ENCODE data around the gene FTL. TPM values are rescaled to one million over a fixed set of nuclear protein-coding genes. Genes with fewer than 3 reads are reported as not detected.
A peak's percentile ranks its signal among the peaks of the same experiment; 100 is the strongest.

FTL gene
- total RNA-seq, 1 donor from 2014 or later, result 713 TPM

GRCh38 chr19:48945415-48945814 lies 19.7 kb upstream of the FTL start:
- no peak for DNase-seq (ENCODE audit: low spot score in 2 of 2)
- no peak for FAIRE-seq

GRCh38 chr19:48945817-48946216 lies 19.3 kb upstream of the FTL start:
- no peak for DNase-seq (ENCODE audit: low spot score in 2 of 2)
- no peak for FAIRE-seq

- FAIRE-seq (no peak), DNase-seq (ENCODE audit: low spot score in 2 of 2) (no peak)
Measured at GRCh38 chr19:48946463-48947257, 18.4 kb upstream of the FTL start.

- DNase-seq (ENCODE audit: low spot score in 2 of 2), result no peak
- FAIRE-seq, result no peak
Measured at GRCh38 chr19:48947258-48947542, 17.9 kb upstream of the FTL start.

- DNase-seq (ENCODE audit: low spot score in 2 of 2) (no peak), FAIRE-seq (no peak)
Measured at GRCh38 chr19:48950159-48950558, 14.9 kb upstream of the FTL start.

- no peak for FAIRE-seq
Measured at GRCh38 chr19:48950830-48951519, 14.1 kb upstream of the FTL start.

GRCh38 chr19:48953141-48953540 lies 12.0 kb upstream of the FTL start:
- FAIRE-seq (no peak), DNase-seq (ENCODE audit: low spot score in 2 of 2) (no peak)

More at GRCh38 chr19:48950830-48951519, 14.1 kb upstream of the FTL start:
- DNase-seq (ENCODE audit: low spot score in 2 of 2), result no peak

- FAIRE-seq (no peak), DNase-seq (ENCODE audit: low spot score in 2 of 2) (no peak)
Measured at GRCh38 chr19:48953990-48954594, 11.0 kb upstream of the FTL start.

- FAIRE-seq (no peak), DNase-seq (ENCODE audit: low spot score in 2 of 2) (peak; percentile 96 to 97)
Measured at GRCh38 chr19:48954595-48955307, 10.4 kb upstream of the FTL start, which contains the start of gene BAX. BAX (plus strand) TSS chr19:48954875; CDS start chr19:48954929, 54 bp downstream.

GRCh38 chr19:48955308-48955958 lies 9.7 kb upstream of the FTL start:
- no peak for DNase-seq (ENCODE audit: low spot score in 2 of 2)
- no peak for FAIRE-seq

- no peak for DNase-seq (ENCODE audit: low spot score in 2 of 2)
- no peak for FAIRE-seq
Measured at GRCh38 chr19:48958006-48958405, 7.1 kb upstream of the FTL start.

GRCh38 chr19:48959341-48960239 lies 5.5 kb upstream of the FTL start:
- FAIRE-seq (no peak), DNase-seq (ENCODE audit: low spot score in 2 of 2) (no peak)

- FAIRE-seq (no peak), DNase-seq (ENCODE audit: low spot score in 2 of 2) (no peak)
Measured at GRCh38 chr19:48961051-48961649, 4.0 kb upstream of the FTL start.

GRCh38 chr19:48961673-48962028 lies 3.5 kb upstream of the FTL start:
- FAIRE-seq, result no peak
- no peak for DNase-seq (ENCODE audit: low spot score in 2 of 2)

GRCh38 chr19:48962029-48962848 lies 2.9 kb upstream of the FTL start:
- no peak for FAIRE-seq

GRCh38 chr19:48962849-48963165 lies 2.3 kb upstream of the FTL start:
- no peak for DNase-seq (ENCODE audit: low spot score in 2 of 2)
- FAIRE-seq, result no peak

More at GRCh38 chr19:48962029-48962848, 2.9 kb upstream of the FTL start:
- DNase-seq (ENCODE audit: low spot score in 2 of 2), result peak in 1 of 2 donors; percentile 30

- DNase-seq (ENCODE audit: low spot score in 2 of 2) (peak; percentile 83 to 86), FAIRE-seq (no peak)
Measured at GRCh38 chr19:48963371-48964204, 1.5 kb upstream of the FTL start.

Data from frontal cortex (tissue), 4 donors.